HG03139 (cell line): Measurements from ENCODE around the gene CD8B.

ENCODE experiments used
- ATAC-seq: cut with Tn5 transposase; IDR thresholded peaks from one replicate; pipeline ENCODE4 v1.9.1; 2021; ENCODE audit not compliant: unreplicated experiment

The CD8B gene

GRCh38 chr2:86775338-86775737, 86.3 kb downstream of the CD8B start:
- no peak for ATAC-seq

DNA sequence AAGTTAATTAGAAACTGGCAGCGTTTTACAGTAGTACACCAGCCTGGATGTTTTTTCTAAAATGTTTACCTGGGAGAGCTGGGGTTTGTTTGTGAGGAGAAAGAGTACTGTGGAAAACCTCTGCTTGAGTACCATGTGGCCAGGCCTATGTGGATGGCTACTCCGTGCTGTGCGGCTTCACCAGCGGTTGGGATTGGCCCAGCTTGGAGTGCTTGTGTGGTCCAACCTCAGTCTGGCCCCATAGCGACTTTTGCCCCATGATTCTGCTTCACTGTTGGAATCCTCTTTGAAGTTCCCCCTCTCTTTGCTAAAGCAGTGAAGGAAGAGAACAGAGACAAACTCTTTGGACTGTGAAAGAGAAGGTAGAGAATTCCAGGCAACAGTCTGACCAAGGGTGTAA, 86.8 kb downstream of the CD8B start:
- ATAC-seq = no peak

DNA sequence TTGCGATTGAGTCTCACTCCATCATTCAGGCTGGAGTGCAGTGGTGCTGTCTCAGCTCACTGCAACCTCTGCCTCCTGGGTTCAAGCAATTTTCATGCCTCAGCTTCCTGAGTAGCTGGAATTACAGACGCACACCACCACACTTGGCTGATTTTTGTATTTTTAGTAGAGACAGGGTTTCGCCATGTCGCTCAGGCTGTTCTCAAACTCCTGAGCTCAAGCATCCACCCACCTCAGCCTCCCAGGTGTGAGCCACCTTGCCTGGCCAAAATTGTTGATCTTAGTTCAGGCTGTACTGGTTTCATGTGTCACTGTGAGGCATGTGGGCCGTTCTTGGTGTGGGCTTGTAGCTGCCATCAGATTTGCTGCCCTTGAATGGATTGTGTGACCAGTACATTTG, 89.1 kb downstream of the CD8B start:
- no peak for ATAC-seq

DNA sequence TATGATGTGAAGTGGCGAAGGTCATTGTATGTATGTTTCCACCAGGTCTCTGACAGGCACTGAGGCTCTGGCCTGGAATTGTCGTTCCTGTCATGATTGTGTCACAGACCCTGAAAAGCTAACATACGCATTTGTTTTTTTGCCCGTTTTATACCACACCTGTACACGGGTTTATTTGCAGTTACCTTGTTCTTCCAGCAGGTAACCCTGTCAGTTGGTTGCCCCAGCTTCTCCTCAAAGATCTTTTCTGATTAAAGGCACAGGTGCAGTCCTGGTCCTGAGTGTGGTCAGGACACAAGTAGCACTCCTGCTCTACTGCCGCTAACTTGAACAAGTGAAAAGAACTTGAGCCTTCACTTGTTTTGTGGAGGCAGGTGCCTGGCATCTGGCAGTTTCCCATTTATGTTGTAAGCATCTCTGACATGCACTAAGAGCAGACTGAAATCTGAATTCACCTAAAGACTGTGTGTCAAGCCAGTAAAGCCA, 90.8 kb downstream of the CD8B start:
- ATAC-seq = no peak

DNA sequence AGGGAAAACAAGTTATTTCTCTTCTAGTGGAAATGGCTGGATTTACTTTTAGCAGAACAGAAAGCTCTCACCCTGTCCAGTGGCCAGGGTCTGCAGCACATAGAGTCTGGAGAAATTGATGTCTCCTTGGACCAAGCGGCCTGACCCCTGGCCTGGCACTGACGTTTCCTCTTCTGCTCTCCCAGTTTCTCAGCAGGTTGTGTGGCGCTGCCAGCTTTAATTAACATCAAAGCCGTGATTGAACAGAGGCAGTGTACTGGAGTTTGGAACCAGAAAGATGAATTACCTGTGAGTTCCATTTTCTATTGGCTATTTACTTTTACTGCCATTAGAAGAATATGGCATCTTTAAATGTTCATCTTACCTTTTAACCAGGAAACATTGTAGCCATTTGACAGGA, 91.8 kb downstream of the CD8B start:
- ATAC-seq = no peak

GRCh38 chr2:86768189-86768949, 93.3 kb downstream of the CD8B start:
- ATAC-seq = no peak
